ENCODE data around the gene ARMC10. TPM values are rescaled to one million over a fixed set of nuclear protein-coding genes. Genes with fewer than 3 reads are reported as not detected.
"Not testable (repeated sequence)": the region's sequence is repeated elsewhere in the genome, so short reads cannot be mapped to it uniquely, and the experiment has no call there.

ARMC10 gene
- total RNA-seq, 4 donors from 2014 or later, result 36.2 to 75.9 (median 57.0) TPM

- intact Hi-C loops (cut with DNase I; ENCODE audit: low total_unique reads), result no loop called here
- TF ChIP-seq CTCF (IDR thresholded peaks at IDR 0.05) (no peak), POLR2A (IDR thresholded peaks at IDR 0.05) (no peak)
- H3K4me3 ChIP-seq (ENCODE audit: low read depth, poor library complexity, severe bottlenecking), result no peak overlapping the region
- no peak for DNase-seq (ENCODE audit: low spot score in 2 of 2)
- 76 to 79% methylated on average over 1 of the region's 1 CpG for WGBS, 2 donors
Measured at GRCh38 chr7:103142494-103142893, 67.6 kb downstream of the ARMC10 start.

GRCh38 chr7:103143868-103144267 lies 68.9 kb downstream of the ARMC10 start:
- TF ChIP-seq POLR2A (IDR thresholded peaks at IDR 0.05) (no peak), CTCF (IDR thresholded peaks at IDR 0.05) (no peak)
- intact Hi-C loops (cut with DNase I; ENCODE audit: low total_unique reads), result no loop called here
- no peak overlapping the region for H3K4me3 ChIP-seq (ENCODE audit: low read depth, poor library complexity, severe bottlenecking)
- 75 to 91% methylated on average over 1 of the region's 1 CpG for WGBS, 2 donors
- no peak for DNase-seq (ENCODE audit: low spot score in 2 of 2)

- DNase-seq (ENCODE audit: low spot score in 2 of 2); intact Hi-C loops (cut with DNase I; ENCODE audit: low total_unique reads); H3K4me3 ChIP-seq (ENCODE audit: low read depth, poor library complexity, severe bottlenecking): not testable (repeated sequence)
- WGBS, 2 donors, result 96 to 100% methylated on average over 2 of the region's 2 CpGs
Measured at GRCh38 chr7:103144754-103145153, 69.8 kb downstream of the ARMC10 start.

GRCh38 chr7:103148131-103148993 lies 73.4 kb downstream of the ARMC10 start:
- peak overlapping the region; percentile 69 for H3K4me3 ChIP-seq (ENCODE audit: low read depth, poor library complexity, severe bottlenecking)
- WGBS, 2 donors, result 0 to 2% methylated on average over 13 of the region's 13 CpGs
- no peak for DNase-seq (ENCODE audit: low spot score in 2 of 2)
- TF ChIP-seq POLR2A (IDR thresholded peaks at IDR 0.05) (no peak), CTCF (IDR thresholded peaks at IDR 0.05) (no peak)
- intact Hi-C loops (cut with DNase I; ENCODE audit: low total_unique reads), result no loop called here

Other genes starting within 250 kb of the ARMC10 start
- 1 to 10 TPM; 1.1 to 4.4 (median 3.2) TPM for gene LRRC17, start 162.1 kb upstream of the ARMC10 start, total RNA-seq
- gene FBXL13, start 344 bp upstream of the ARMC10 start, total RNA-seq, result 1 to 10 TPM in 2 of 4 donors, under 1 TPM in 1, not detected in 1; 0.78 to 1.5 (median 1.1) TPM
- gene NAPEPLD, start 74.0 kb downstream of the ARMC10 start, total RNA-seq, result 10 to 100 TPM in 1 of 4 donors, 1 to 10 TPM in 3; 5.6 to 12.0 (median 8.5) TPM
- 10 to 100 TPM; 43.3 to 49.5 (median 47.5) TPM for gene PMPCB, start 222.3 kb downstream of the ARMC10 start, total RNA-seq

All from lower leg skin (tissue), 4 donors.